Neural progenitor cell (in vitro differentiated cells): ENCODE results near the gene PUDP.

Experiments used
- EZH2 ChIP-seq: fragments of 200-600 bp; sonication (generic); IDR thresholded peaks from 2 replicates; pipeline ENCODE4 v1.6.1; 2017; ENCODE audit warnings: antibody characterized with exemption, mild to moderate bottlenecking, moderate library complexity
- EZH2phosphoT487 ChIP-seq: fragments of 200-600 bp; sonication (generic); IDR thresholded peaks from 2 replicates; pipeline ENCODE4 v1.6.1; 2017; ENCODE audit warnings: antibody characterized with exemption
- TF ChIP-seq, protein P1 (sequence below): fragments of 200-600 bp; sonication (generic); IDR thresholded peaks from 2 replicates; pipeline ENCODE4 v1.5.1; 2017; ENCODE audit warnings: antibody characterized with exemption, mild to moderate bottlenecking

DNA sequence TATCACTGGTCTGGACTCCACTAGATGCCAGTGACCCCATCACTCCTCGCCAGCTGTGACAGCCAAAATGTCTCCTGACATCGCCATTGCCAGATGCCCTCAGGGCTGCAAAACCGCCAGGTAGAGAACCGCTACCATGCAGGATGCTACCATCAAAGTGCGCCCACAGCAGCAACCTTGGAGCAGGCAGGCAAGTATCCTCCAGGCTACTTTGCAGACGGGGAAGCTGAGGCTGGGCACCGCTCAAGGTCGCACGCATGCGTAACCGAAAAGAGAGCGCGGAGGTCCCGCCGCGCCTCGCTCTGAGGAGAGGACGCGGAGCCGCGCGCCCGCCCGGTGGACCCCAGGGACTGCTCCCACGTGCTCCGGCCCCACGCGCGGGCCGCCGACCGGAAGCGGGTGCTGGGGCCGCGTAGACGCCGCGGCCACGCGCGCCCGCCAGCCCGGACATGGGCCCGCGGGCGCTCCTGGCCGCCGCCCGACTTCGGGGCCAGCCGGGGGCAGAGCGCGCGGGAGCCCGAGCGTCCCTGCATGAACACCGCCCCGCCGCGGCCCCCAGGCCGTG lies 458 bp downstream of the PUDP start, which contains the start of gene STS:
- TF ChIP-seq, protein P1, sequence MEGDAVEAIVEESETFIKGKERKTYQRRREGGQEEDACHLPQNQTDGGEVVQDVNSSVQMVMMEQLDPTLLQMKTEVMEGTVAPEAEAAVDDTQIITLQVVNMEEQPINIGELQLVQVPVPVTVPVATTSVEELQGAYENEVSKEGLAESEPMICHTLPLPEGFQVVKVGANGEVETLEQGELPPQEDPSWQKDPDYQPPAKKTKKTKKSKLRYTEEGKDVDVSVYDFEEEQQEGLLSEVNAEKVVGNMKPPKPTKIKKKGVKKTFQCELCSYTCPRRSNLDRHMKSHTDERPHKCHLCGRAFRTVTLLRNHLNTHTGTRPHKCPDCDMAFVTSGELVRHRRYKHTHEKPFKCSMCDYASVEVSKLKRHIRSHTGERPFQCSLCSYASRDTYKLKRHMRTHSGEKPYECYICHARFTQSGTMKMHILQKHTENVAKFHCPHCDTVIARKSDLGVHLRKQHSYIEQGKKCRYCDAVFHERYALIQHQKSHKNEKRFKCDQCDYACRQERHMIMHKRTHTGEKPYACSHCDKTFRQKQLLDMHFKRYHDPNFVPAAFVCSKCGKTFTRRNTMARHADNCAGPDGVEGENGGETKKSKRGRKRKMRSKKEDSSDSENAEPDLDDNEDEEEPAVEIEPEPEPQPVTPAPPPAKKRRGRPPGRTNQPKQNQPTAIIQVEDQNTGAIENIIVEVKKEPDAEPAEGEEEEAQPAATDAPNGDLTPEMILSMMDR, result no peak
- TF ChIP-seq EZH2phosphoT487 (no peak), EZH2 (no peak)
